Cortex of kidney (tissue), 1 donor: ENCODE results near the gene FOXP3.
A peak's percentile ranks its signal among the peaks of the same experiment; 100 is the strongest.

Experiments used
- DNase-seq: peaks from one replicate; lab custom pipeline; 2025; lab: John Stamatoyannopoulos, UW

Gene FOXP3

GRCh38 chrX:49273181-49273727, 8.7 kb upstream of the FOXP3 start:
- DNase-seq = no peak

- no peak for DNase-seq
Measured at GRCh38 chrX:49272421-49272820, 7.9 kb upstream of the FOXP3 start.

- DNase-seq = no peak
Measured at GRCh38 chrX:49271341-49271740, 6.8 kb upstream of the FOXP3 start.

- DNase-seq = no peak
Measured at GRCh38 chrX:49270249-49270921, 5.9 kb upstream of the FOXP3 start.

GRCh38 chrX:49269767-49270248, 5.3 kb upstream of the FOXP3 start, which contains the start of gene PPP1R3F:
Gene PPP1R3F (plus strand): TSS chrX:49269793. CDS start chrX:49269870, 77 bp downstream.
- DNase-seq = no peak

GRCh38 chrX:49269010-49269766, 4.7 kb upstream of the FOXP3 start:
- DNase-seq = peak; percentile 5

- no peak for DNase-seq
Measured at GRCh38 chrX:49268702-49269009, 4.1 kb upstream of the FOXP3 start.

- DNase-seq = no peak
Measured at GRCh38 chrX:49266523-49267445, 2.3 kb upstream of the FOXP3 start.

GRCh38 chrX:49263631-49264030, 879 bp downstream of the FOXP3 start:
- no peak for DNase-seq

GRCh38 chrX:49262603-49263002, 1.9 kb downstream of the FOXP3 start:
- no peak for DNase-seq

- DNase-seq = no peak
Measured at GRCh38 chrX:49260221-49260985, 4.1 kb downstream of the FOXP3 start.

- DNase-seq = no peak
Measured at GRCh38 chrX:49258749-49259124, 5.8 kb downstream of the FOXP3 start.

- no peak for DNase-seq
Measured at GRCh38 chrX:49257846-49258748, 6.4 kb downstream of the FOXP3 start.

- DNase-seq = no peak
Measured at GRCh38 chrX:49257074-49257790, 7.3 kb downstream of the FOXP3 start.

- no peak for DNase-seq
Measured at GRCh38 chrX:49256268-49256995, 8.1 kb downstream of the FOXP3 start.

- DNase-seq = no peak
Measured at GRCh38 chrX:49254639-49255038, 9.9 kb downstream of the FOXP3 start.

- no peak for DNase-seq
Measured at GRCh38 chrX:49251325-49251724, 13.2 kb downstream of the FOXP3 start.

- no peak for DNase-seq
Measured at GRCh38 chrX:49250578-49250977, 13.9 kb downstream of the FOXP3 start.

- no peak for DNase-seq
Measured at GRCh38 chrX:49250066-49250465, 14.4 kb downstream of the FOXP3 start.
